Glutamatergic neuron (in vitro differentiated cells): ENCODE measurements around the gene NPTX1. TPM values are rescaled to one million over a fixed set of nuclear protein-coding genes. Genes with fewer than 3 reads are reported as not detected.

Experiments
- DNase-seq: peaks from one replicate; pipeline ENCODE4 v3.0.0; 2022
- H3K27ac Mint-ChIP-seq: one replicate; pipeline ENCODE4 v1.8.0; 2020; ENCODE audit warnings: mild to moderate bottlenecking, mixed read lengths, inconsistent platforms; ENCODE audit not compliant: unreplicated experiment
- H3K27me3 Mint-ChIP-seq: one replicate; pipeline ENCODE4 v1.8.0; 2020; ENCODE audit warnings: mild to moderate bottlenecking, moderate library complexity, mixed read lengths, inconsistent platforms; ENCODE audit not compliant: unreplicated experiment
- H3K36me3 Mint-ChIP-seq: one replicate; pipeline ENCODE4 v1.8.0; 2020; ENCODE audit warnings: mild to moderate bottlenecking, mixed read lengths, inconsistent platforms; ENCODE audit not compliant: unreplicated experiment
- H3K4me1 Mint-ChIP-seq: one replicate; pipeline ENCODE4 v1.8.0; 2020; ENCODE audit warnings: mild to moderate bottlenecking, low read depth, mixed read lengths, inconsistent platforms; ENCODE audit not compliant: unreplicated experiment
- H3K4me3 Mint-ChIP-seq: one replicate; pipeline ENCODE4 v1.8.0; 2020; ENCODE audit warnings: mild to moderate bottlenecking, mixed read lengths, inconsistent platforms; ENCODE audit not compliant: unreplicated experiment
- H3K9me3 Mint-ChIP-seq: one replicate; pipeline ENCODE4 v1.8.0; 2020; ENCODE audit warnings: mild to moderate bottlenecking, moderate library complexity, mixed read lengths, inconsistent platforms; ENCODE audit not compliant: unreplicated experiment
- total RNA-seq: library from RNA; stranded (reverse); fragmentation: NEBNext Ultra II Directional; extraction: Animal tissue kit (Norgen Biotek cat#: 25700); gene quantifications from one replicate; pipeline ENCODE4 v1.2.1, GENCODE V29; 2021; ENCODE audit not compliant: unreplicated experiment
- TF ChIP-seq, protein P1 (sequence below): fragments of 200-600 bp; sonication (generic); IDR thresholded peaks from one replicate; pipeline ENCODE4 v1.5.0; 2021; ENCODE audit not compliant: partially characterized antibody, unreplicated experiment

NPTX1 gene
- total RNA-seq, 1 donor from 2014 or later = 18.1 TPM

DNA sequence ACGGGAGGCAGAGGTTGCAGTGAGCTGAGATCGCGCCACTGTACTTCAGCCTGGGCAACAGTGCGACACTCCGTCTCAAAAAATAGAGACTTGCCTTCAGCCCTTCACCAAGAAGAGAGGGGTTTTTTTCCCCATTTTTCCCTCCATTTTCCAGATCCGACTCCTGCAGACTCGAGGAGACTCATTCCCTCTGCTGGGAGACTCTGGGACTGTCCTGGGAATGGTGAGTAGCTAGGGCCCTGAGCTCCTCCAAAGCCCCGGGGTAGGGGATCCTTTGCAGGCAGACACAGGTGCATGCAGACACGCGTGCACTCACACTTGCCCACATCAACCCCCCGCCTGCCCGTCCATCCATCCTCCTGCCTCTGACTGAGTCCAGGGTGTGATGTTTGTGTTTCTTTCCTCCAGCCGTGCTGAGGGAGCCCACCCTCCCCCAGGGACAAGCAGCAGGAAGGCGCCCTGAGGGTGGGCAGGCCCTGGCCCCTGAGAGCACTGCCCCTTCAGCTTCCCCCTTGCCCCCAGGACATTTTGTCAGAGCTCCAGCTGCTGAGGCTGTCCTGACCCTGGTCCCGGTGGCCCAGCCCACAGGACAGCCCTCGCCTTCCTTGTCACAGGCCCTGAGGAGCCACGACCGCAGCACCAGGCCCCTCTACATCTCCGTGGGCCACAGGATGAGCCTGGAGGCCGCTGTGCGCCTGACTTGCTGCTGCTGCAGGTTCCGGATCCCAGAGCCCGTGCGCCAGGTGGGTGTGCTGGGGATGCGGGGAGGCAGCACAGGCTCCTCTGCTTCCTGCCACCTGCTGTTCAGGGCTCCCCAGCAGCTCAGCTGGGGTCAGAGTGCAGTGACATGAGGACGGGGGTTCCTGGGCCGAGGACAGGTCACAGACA lies 51.3 kb downstream of the NPTX1 start:
- H3K4me1 Mint-ChIP-seq = peaks cover 2% of the 10 kb centered on the region
- peaks cover 3% of the 10 kb centered on the region for H3K9me3 Mint-ChIP-seq
- no peak overlapping the region for H3K4me3 Mint-ChIP-seq
- DNase-seq = no peak
- H3K36me3 Mint-ChIP-seq = no peaks in the 10 kb centered on the region
- no peak overlapping the region for H3K27ac Mint-ChIP-seq
- TF ChIP-seq, protein P1, sequence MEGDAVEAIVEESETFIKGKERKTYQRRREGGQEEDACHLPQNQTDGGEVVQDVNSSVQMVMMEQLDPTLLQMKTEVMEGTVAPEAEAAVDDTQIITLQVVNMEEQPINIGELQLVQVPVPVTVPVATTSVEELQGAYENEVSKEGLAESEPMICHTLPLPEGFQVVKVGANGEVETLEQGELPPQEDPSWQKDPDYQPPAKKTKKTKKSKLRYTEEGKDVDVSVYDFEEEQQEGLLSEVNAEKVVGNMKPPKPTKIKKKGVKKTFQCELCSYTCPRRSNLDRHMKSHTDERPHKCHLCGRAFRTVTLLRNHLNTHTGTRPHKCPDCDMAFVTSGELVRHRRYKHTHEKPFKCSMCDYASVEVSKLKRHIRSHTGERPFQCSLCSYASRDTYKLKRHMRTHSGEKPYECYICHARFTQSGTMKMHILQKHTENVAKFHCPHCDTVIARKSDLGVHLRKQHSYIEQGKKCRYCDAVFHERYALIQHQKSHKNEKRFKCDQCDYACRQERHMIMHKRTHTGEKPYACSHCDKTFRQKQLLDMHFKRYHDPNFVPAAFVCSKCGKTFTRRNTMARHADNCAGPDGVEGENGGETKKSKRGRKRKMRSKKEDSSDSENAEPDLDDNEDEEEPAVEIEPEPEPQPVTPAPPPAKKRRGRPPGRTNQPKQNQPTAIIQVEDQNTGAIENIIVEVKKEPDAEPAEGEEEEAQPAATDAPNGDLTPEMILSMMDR = no peak
- H3K27me3 Mint-ChIP-seq = peaks cover 6% of the 10 kb centered on the region

GRCh38 chr17:80424261-80424660 lies 52.1 kb downstream of the NPTX1 start:
- Mint-ChIP-seq H3K4me1 (peaks cover 7% of the 10 kb centered on the region), H3K27me3 (peaks cover 8% of the 10 kb centered on the region), H3K36me3 (no peaks in the 10 kb centered on the region), H3K4me3 (no peak overlapping the region), H3K9me3 (peaks cover 5% of the 10 kb centered on the region), H3K27ac (no peak overlapping the region)
- DNase-seq = no peak
- TF ChIP-seq, protein P1 = no peak

- no peaks in the 10 kb centered on the region for H3K36me3 Mint-ChIP-seq
- TF ChIP-seq, protein P1 = no peak
- H3K9me3 Mint-ChIP-seq = peaks cover 5% of the 10 kb centered on the region
- H3K4me3 Mint-ChIP-seq = no peak overlapping the region
- H3K27ac Mint-ChIP-seq = no peak overlapping the region
- peaks cover 7% of the 10 kb centered on the region for H3K4me1 Mint-ChIP-seq
- DNase-seq = no peak
- H3K27me3 Mint-ChIP-seq = peaks cover 10% of the 10 kb centered on the region
Observed at GRCh38 chr17:80423536-80424225, 52.7 kb downstream of the NPTX1 start.

GRCh38 chr17:80422981-80423380 lies 53.4 kb downstream of the NPTX1 start:
- peaks cover 5% of the 10 kb centered on the region for H3K9me3 Mint-ChIP-seq
- H3K4me1 Mint-ChIP-seq = peaks cover 7% of the 10 kb centered on the region
- no peak overlapping the region for H3K27ac Mint-ChIP-seq
- no peaks in the 10 kb centered on the region for H3K36me3 Mint-ChIP-seq
- TF ChIP-seq, protein P1 = no peak
- peaks cover 14% of the 10 kb centered on the region for H3K27me3 Mint-ChIP-seq
- DNase-seq = no peak
- no peak overlapping the region for H3K4me3 Mint-ChIP-seq

- no peaks in the 10 kb centered on the region for H3K36me3 Mint-ChIP-seq
- peaks cover 5% of the 10 kb centered on the region for H3K9me3 Mint-ChIP-seq
- H3K27me3 Mint-ChIP-seq = peaks cover 14% of the 10 kb centered on the region
- H3K27ac Mint-ChIP-seq = no peak overlapping the region
- TF ChIP-seq, protein P1 = no peak
- DNase-seq = no peak
- peaks cover 7% of the 10 kb centered on the region for H3K4me1 Mint-ChIP-seq
- no peak overlapping the region for H3K4me3 Mint-ChIP-seq
Observed at GRCh38 chr17:80422276-80422675, 54.1 kb downstream of the NPTX1 start.
